ENCODE results near the gene SELENOI. TPM values are rescaled to one million over a fixed set of nuclear protein-coding genes. Genes with fewer than 3 reads are reported as not detected.

Gene SELENOI
- total RNA-seq, 1 donor from 2014 or later = 51.9 TPM

DNA sequence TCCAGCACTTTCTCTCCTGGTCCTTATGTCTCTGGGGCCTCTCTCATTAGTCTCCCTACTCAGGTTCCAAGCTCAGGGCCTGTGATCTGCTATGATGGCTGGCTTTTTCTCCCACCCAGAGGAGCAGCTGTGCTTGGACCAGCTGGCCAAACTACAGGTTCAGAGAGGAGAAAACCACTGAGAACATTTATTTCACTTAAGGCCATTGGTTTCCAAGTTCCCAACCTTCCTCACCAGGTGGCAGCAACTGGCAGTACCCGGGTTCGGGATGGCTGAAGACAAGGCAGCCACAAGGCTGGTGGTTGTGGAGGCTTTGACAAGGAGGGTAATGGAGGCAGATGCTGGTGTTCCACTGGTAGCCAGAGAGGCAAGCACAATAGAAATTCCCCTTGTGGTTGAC lies 29.9 kb upstream of the SELENOI start:
- H3K4me3 Mint-ChIP-seq (ENCODE audit: unreplicated experiment) = no peak overlapping the region
- Histone ChIP-seq H3K27me3 (ENCODE audit: insufficient read depth, low read length) (peaks cover 7% of the 10 kb centered on the region), H3K27ac (ENCODE audit: low read depth, low read length) (no peak overlapping the region), H3K4me1 (ENCODE audit: insufficient read depth, low read length) (no peaks in the 10 kb centered on the region), H3K36me3 (ENCODE audit: insufficient read depth, low read length) (no peaks in the 10 kb centered on the region), H4K20me1 (ENCODE audit: insufficient read depth, low read length) (no peaks in the 10 kb centered on the region), H3K79me2 (ENCODE audit: insufficient read depth, low read length) (no peaks in the 10 kb centered on the region), H2AFZ (ENCODE audit: low read depth, low read length) (no peak overlapping the region), H3K4me2 (ENCODE audit: low read length) (no peak overlapping the region), H3K4me3 (ENCODE audit: insufficient read depth, low read depth, low read length) (no peak overlapping the region), H3K9me3 (ENCODE audit: insufficient read depth, low read depth, low read length) (no peaks in the 10 kb centered on the region), H3K9ac (ENCODE audit: low read length) (no peak overlapping the region)
- H3K27me3 Mint-ChIP-seq (ENCODE audit: low read depth, unreplicated experiment) = peaks cover 58% of the 10 kb centered on the region
- FAIRE-seq (no peak), DNase-seq (ENCODE audit: low read depth) (no peak)
- no peaks in the 10 kb centered on the region for H3K4me1 Mint-ChIP-seq (ENCODE audit: low read depth, unreplicated experiment)
- TF ChIP-seq EZH2 (IDR thresholded peaks at IDR 0.05; ENCODE audit: insufficient read depth, low read length) (no peak), CTCF (IDR thresholded peaks at IDR 0.05; ENCODE audit: insufficient read depth, low read depth, low read length) (no peak)
- H3K27ac Mint-ChIP-seq (ENCODE audit: unreplicated experiment) = no peak overlapping the region
- H3K9me3 Mint-ChIP-seq (ENCODE audit: unreplicated experiment) = peaks cover 4% of the 10 kb centered on the region
- H3K36me3 Mint-ChIP-seq (ENCODE audit: low read depth, unreplicated experiment) = peaks cover 3% of the 10 kb centered on the region

DNA sequence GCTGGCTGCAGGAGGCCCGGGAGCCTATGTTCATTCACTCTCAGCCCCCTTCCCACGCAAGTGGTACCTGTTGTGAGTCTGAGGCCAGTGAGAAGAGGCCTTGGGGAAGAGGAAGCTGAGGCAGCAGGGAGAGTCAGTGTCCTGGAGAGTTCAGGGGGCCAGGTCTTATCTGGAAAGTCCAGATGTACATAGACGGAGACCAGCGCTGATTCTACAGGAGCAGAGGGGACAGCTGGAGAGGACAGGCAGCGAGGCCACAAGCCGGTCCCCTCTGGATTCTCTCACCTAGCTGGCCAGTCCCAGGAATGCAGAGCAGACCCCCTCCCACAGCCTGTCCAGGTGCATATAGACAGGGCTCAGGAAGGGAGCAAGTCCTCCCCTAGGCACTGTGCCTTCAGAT lies 29.1 kb upstream of the SELENOI start:
- no peaks in the 10 kb centered on the region for H3K79me2 ChIP-seq (ENCODE audit: insufficient read depth, low read length)
- FAIRE-seq (no peak), DNase-seq (ENCODE audit: low read depth) (no peak)
- H2AFZ ChIP-seq (ENCODE audit: low read depth, low read length) = no peak overlapping the region
- H3K36me3 ChIP-seq (ENCODE audit: insufficient read depth, low read length) = no peaks in the 10 kb centered on the region
- H3K9ac ChIP-seq (ENCODE audit: low read length) = no peak overlapping the region
- H3K9me3 Mint-ChIP-seq (ENCODE audit: unreplicated experiment) = no peaks in the 10 kb centered on the region
- no peak overlapping the region for H3K4me3 ChIP-seq (ENCODE audit: insufficient read depth, low read depth, low read length)
- peaks cover 7% of the 10 kb centered on the region for H3K27me3 ChIP-seq (ENCODE audit: insufficient read depth, low read length)
- TF ChIP-seq CTCF (IDR thresholded peaks at IDR 0.05; ENCODE audit: insufficient read depth, low read depth, low read length) (no peak), EZH2 (IDR thresholded peaks at IDR 0.05; ENCODE audit: insufficient read depth, low read length) (no peak)
- H3K27ac ChIP-seq (ENCODE audit: low read depth, low read length) = no peak overlapping the region
- no peaks in the 10 kb centered on the region for H4K20me1 ChIP-seq (ENCODE audit: insufficient read depth, low read length)
- no peaks in the 10 kb centered on the region for H3K36me3 Mint-ChIP-seq (ENCODE audit: low read depth, unreplicated experiment)
- no peaks in the 10 kb centered on the region for H3K4me1 ChIP-seq (ENCODE audit: insufficient read depth, low read length)
- H3K9me3 ChIP-seq (ENCODE audit: insufficient read depth, low read depth, low read length) = no peaks in the 10 kb centered on the region
- H3K4me1 Mint-ChIP-seq (ENCODE audit: low read depth, unreplicated experiment) = no peaks in the 10 kb centered on the region
- H3K27ac Mint-ChIP-seq (ENCODE audit: unreplicated experiment) = no peak overlapping the region
- H3K4me2 ChIP-seq (ENCODE audit: low read length) = no peak overlapping the region
- H3K4me3 Mint-ChIP-seq (ENCODE audit: unreplicated experiment) = no peak overlapping the region
- H3K27me3 Mint-ChIP-seq (ENCODE audit: low read depth, unreplicated experiment) = peaks cover 55% of the 10 kb centered on the region

DNA sequence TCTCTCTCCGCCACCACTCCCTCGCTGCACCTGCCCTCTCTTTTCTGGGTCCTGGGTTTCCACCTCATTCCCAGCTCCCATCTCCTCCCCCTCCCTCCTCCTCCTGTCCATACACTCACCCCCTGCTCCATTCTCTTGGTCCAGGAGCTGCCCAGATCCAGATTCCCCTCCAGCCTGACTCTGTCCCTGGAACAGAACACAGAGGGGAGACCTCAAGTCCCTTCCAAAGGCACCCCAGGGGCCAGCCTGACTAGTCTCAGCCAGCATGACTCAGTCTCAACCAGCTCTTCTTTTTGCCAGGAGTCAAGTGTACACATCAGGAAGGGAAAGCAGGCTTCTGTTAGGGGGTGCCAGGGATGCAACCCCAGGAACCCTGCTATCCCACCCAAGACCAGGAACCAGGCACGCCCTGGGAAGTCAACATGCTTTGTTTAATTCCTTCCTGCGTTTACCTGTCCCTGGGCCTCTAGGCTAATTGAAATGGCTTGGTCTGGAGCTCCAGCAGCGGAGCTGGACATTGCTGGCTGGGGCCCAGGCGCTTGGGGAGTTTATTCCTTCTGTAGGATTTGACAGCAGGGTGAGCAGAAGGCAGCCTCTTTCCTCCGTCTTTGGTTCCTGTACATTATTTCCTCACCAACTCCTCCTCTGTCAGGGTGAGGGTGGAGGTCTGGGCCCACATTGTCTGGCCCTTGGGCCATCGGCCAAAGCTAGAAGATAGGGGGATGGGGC lies 28.4 kb upstream of the SELENOI start:
- Mint-ChIP-seq H3K9me3 (ENCODE audit: unreplicated experiment) (no peaks in the 10 kb centered on the region), H3K4me3 (ENCODE audit: unreplicated experiment) (no peak overlapping the region), H3K36me3 (ENCODE audit: low read depth, unreplicated experiment) (no peaks in the 10 kb centered on the region), H3K4me1 (ENCODE audit: low read depth, unreplicated experiment) (no peaks in the 10 kb centered on the region), H3K27me3 (ENCODE audit: low read depth, unreplicated experiment) (peaks cover 50% of the 10 kb centered on the region), H3K27ac (ENCODE audit: unreplicated experiment) (peak overlapping the region; percentile 38)
- Histone ChIP-seq H3K9ac (ENCODE audit: low read length) (no peak overlapping the region), H3K27ac (ENCODE audit: low read depth, low read length) (no peak overlapping the region), H3K79me2 (ENCODE audit: insufficient read depth, low read length) (no peaks in the 10 kb centered on the region), H2AFZ (ENCODE audit: low read depth, low read length) (no peak overlapping the region), H3K4me1 (ENCODE audit: insufficient read depth, low read length) (no peaks in the 10 kb centered on the region), H4K20me1 (ENCODE audit: insufficient read depth, low read length) (no peaks in the 10 kb centered on the region), H3K4me2 (ENCODE audit: low read length) (no peak overlapping the region), H3K4me3 (ENCODE audit: insufficient read depth, low read depth, low read length) (no peak overlapping the region), H3K36me3 (ENCODE audit: insufficient read depth, low read length) (no peaks in the 10 kb centered on the region), H3K27me3 (ENCODE audit: insufficient read depth, low read length) (peaks cover 7% of the 10 kb centered on the region), H3K9me3 (ENCODE audit: insufficient read depth, low read depth, low read length) (no peaks in the 10 kb centered on the region)
- TF ChIP-seq CTCF (IDR thresholded peaks at IDR 0.05; ENCODE audit: insufficient read depth, low read depth, low read length) = no peak
- DNase-seq (ENCODE audit: low read depth) (no peak), FAIRE-seq (no peak)
